Measurements from ENCODE around the gene UQCRC2.
"Not testable (repeated sequence)": the region's sequence is repeated elsewhere in the genome, so short reads cannot be mapped to it uniquely, and the experiment has no call there.

UQCRC2 gene

GRCh38 chr16:22013486-22013885 lies 60.3 kb downstream of the UQCRC2 start:
- no peak for FAIRE-seq

GRCh38 chr16:22014271-22014873 lies 61.2 kb downstream of the UQCRC2 start:
- FAIRE-seq = no peak

GRCh38 chr16:22016927-22017326 lies 63.8 kb downstream of the UQCRC2 start:
- FAIRE-seq = no peak

- FAIRE-seq = no peak
Observed at GRCh38 chr16:22018559-22018958, 65.4 kb downstream of the UQCRC2 start.

- FAIRE-seq = no peak
Observed at GRCh38 chr16:22022151-22022550, 69.0 kb downstream of the UQCRC2 start.

- no peak for FAIRE-seq
Observed at GRCh38 chr16:22023505-22023904, 70.3 kb downstream of the UQCRC2 start.

DNA sequence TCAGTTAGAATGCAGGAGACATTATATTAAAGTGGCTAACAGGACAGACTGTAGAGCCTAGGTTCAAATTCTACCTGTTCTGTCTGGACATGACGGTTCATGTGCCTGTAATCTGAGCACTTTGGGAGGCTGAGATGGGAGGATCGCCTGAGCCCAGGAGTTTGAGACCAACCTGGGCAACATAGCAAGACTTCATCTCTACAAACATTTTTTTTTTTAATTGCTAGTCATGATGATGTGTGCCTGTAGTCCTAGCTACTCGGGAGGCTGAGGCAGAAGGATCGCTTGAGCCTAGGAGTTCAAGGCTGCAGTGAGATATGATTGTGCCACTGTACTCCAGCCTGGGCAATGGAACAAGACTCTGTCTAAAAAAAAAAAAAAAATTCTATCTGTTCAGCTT lies 71.6 kb downstream of the UQCRC2 start:
- not testable (repeated sequence) for FAIRE-seq

GRCh38 chr16:22027633-22028032 lies 74.5 kb downstream of the UQCRC2 start:
- no peak for FAIRE-seq

- no peak for FAIRE-seq
Observed at GRCh38 chr16:22029632-22030031, 76.5 kb downstream of the UQCRC2 start.

GRCh38 chr16:22030087-22030812 lies 77.1 kb downstream of the UQCRC2 start:
- no peak for FAIRE-seq

DNA sequence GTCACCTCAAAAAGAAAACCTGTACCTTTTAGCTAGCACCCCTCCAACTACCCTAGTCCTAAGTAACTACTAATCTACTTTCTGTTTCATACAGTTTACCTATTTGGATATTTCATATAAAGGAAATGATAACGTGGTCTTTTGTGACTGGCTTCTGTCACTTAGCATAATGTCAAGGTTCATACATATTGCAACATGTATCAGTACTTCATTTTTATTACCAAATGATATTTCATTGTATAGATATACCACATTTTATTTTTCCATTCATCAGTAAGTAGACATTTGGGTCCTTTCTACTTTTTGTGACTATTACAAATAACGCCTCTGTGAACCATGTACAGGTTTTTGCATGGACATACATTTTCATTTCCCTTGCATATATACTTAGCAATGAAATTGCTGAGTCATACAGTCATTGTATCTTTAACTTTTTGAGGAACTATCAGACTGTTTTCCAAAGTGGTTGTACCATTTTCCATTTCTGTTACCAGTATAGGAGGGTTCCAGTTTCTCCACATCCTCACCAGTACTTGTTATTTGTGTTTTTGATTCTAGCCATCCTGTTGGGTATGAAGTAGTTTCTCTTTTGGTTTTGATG lies 78.4 kb downstream of the UQCRC2 start:
- FAIRE-seq = no peak

Data from A204.1 (cell line).